ENCODE measurements around the gene PNPLA7.
"Not testable (repeated sequence)": the region's sequence is repeated elsewhere in the genome, so short reads cannot be mapped to it uniquely, and the experiment has no call there.

Gene PNPLA7

GRCh38 chr9:137524161-137524980 lies 25.8 kb downstream of the PNPLA7 start:
- Mint-ChIP-seq H3K9me3 (no peaks in the 10 kb centered on the region), H3K36me3 (ENCODE audit: insufficient read depth) (no peaks in the 10 kb centered on the region), H3K27ac (no peak overlapping the region), H3K4me1 (ENCODE audit: low read depth in 2 of 2) (peaks cover 3 to 5% of the 10 kb centered on the region in 2 donors), H3K27me3 (no peaks in the 10 kb centered on the region), H3K4me3 (no peak overlapping the region)
- ATAC-seq (replicated peaks), result no peak
- DNase-seq, result no peak

GRCh38 chr9:137522746-137523455 lies 27.3 kb downstream of the PNPLA7 start:
- ATAC-seq (replicated peaks) (no peak), DNase-seq (no peak)
- no peak overlapping the region for H3K27ac Mint-ChIP-seq
- H3K27me3 Mint-ChIP-seq, result no peaks in the 10 kb centered on the region
- H3K9me3 Mint-ChIP-seq, result no peaks in the 10 kb centered on the region
- peaks cover 3 to 5% of the 10 kb centered on the region in 2 donors for H3K4me1 Mint-ChIP-seq (ENCODE audit: low read depth in 2 of 2)
- no peaks in the 10 kb centered on the region for H3K36me3 Mint-ChIP-seq (ENCODE audit: insufficient read depth)
- no peak overlapping the region for H3K4me3 Mint-ChIP-seq

- Mint-ChIP-seq H3K36me3 (ENCODE audit: insufficient read depth) (no peaks in the 10 kb centered on the region), H3K9me3 (no peaks in the 10 kb centered on the region), H3K4me3 (no peak overlapping the region), H3K27me3 (no peaks in the 10 kb centered on the region), H3K4me1 (ENCODE audit: low read depth in 2 of 2) (peaks cover 3 to 5% of the 10 kb centered on the region in 2 donors), H3K27ac (no peak overlapping the region)
- DNase-seq (no peak), ATAC-seq (replicated peaks) (no peak)
Observed at GRCh38 chr9:137521405-137521985, 28.7 kb downstream of the PNPLA7 start.

- Mint-ChIP-seq H3K27ac (no peak overlapping the region), H3K27me3 (no peaks in the 10 kb centered on the region), H3K4me3 (no peak overlapping the region), H3K4me1 (ENCODE audit: low read depth in 2 of 2) (peaks cover 3 to 5% of the 10 kb centered on the region in 2 donors), H3K9me3 (no peaks in the 10 kb centered on the region), H3K36me3 (ENCODE audit: insufficient read depth) (no peaks in the 10 kb centered on the region)
- DNase-seq (no peak), ATAC-seq (replicated peaks) (no peak)
Observed at GRCh38 chr9:137520614-137521404, 29.4 kb downstream of the PNPLA7 start.

- Mint-ChIP-seq H3K27me3 (no peaks in the 10 kb centered on the region), H3K9me3 (no peaks in the 10 kb centered on the region), H3K36me3 (ENCODE audit: insufficient read depth) (no peaks in the 10 kb centered on the region), H3K4me1 (ENCODE audit: low read depth in 2 of 2) (no peaks in the 10 kb centered on the region), H3K27ac (no peak overlapping the region), H3K4me3 (no peak overlapping the region)
- no peak for DNase-seq
- no peak for ATAC-seq (replicated peaks)
Observed at GRCh38 chr9:137519553-137519952, 30.6 kb downstream of the PNPLA7 start.

- H3K27ac Mint-ChIP-seq; H3K36me3 Mint-ChIP-seq (ENCODE audit: insufficient read depth); H3K4me3 Mint-ChIP-seq; DNase-seq; H3K9me3 Mint-ChIP-seq; H3K4me1 Mint-ChIP-seq (ENCODE audit: low read depth in 2 of 2); ATAC-seq (replicated peaks); H3K27me3 Mint-ChIP-seq: not testable (repeated sequence)
Observed at GRCh38 chr9:137518661-137519459, 31.3 kb downstream of the PNPLA7 start.

GRCh38 chr9:137516144-137516917 lies 33.9 kb downstream of the PNPLA7 start:
- no peak for DNase-seq
- Mint-ChIP-seq H3K4me3 (no peak overlapping the region), H3K27me3 (no peaks in the 10 kb centered on the region), H3K27ac (no peak overlapping the region), H3K9me3 (no peaks in the 10 kb centered on the region), H3K36me3 (ENCODE audit: insufficient read depth) (no peaks in the 10 kb centered on the region), H3K4me1 (ENCODE audit: low read depth in 2 of 2) (peaks cover 4 to 6% of the 10 kb centered on the region in 2 donors)
- no peak for ATAC-seq (replicated peaks)

GRCh38 chr9:137515338-137515724 lies 34.9 kb downstream of the PNPLA7 start:
- H3K27ac Mint-ChIP-seq, result no peak overlapping the region
- no peak overlapping the region for H3K4me3 Mint-ChIP-seq
- no peaks in the 10 kb centered on the region for H3K27me3 Mint-ChIP-seq
- H3K4me1 Mint-ChIP-seq (ENCODE audit: low read depth in 2 of 2), result peaks cover 4 to 6% of the 10 kb centered on the region in 2 donors
- H3K9me3 Mint-ChIP-seq, result no peaks in the 10 kb centered on the region
- DNase-seq (no peak), ATAC-seq (replicated peaks) (no peak)
- H3K36me3 Mint-ChIP-seq (ENCODE audit: insufficient read depth), result no peaks in the 10 kb centered on the region

GRCh38 chr9:137514691-137515337 lies 35.4 kb downstream of the PNPLA7 start:
- no peak overlapping the region for H3K27ac Mint-ChIP-seq

GRCh38 chr9:137513801-137514570 lies 36.2 kb downstream of the PNPLA7 start:
- not testable (repeated sequence) for DNase-seq; H3K9me3 Mint-ChIP-seq; H3K27me3 Mint-ChIP-seq; H3K4me1 Mint-ChIP-seq (ENCODE audit: low read depth in 2 of 2); H3K36me3 Mint-ChIP-seq (ENCODE audit: insufficient read depth)
- Mint-ChIP-seq H3K4me3 (peak overlapping the region in 1 of 2 donors; percentile 54), H3K27ac (peak overlapping the region; percentile 16 to 19)
- ATAC-seq (replicated peaks), result peak; percentile 32

More at GRCh38 chr9:137514691-137515337, 35.4 kb downstream of the PNPLA7 start:
- H3K4me3 Mint-ChIP-seq, result no peak overlapping the region
- no peak for DNase-seq
- no peaks in the 10 kb centered on the region for H3K27me3 Mint-ChIP-seq
- peaks cover 4 to 6% of the 10 kb centered on the region in 2 donors for H3K4me1 Mint-ChIP-seq (ENCODE audit: low read depth in 2 of 2)
- no peak for ATAC-seq (replicated peaks)
- H3K36me3 Mint-ChIP-seq (ENCODE audit: insufficient read depth), result no peaks in the 10 kb centered on the region
- no peaks in the 10 kb centered on the region for H3K9me3 Mint-ChIP-seq

GRCh38 chr9:137513136-137513535 lies 37.1 kb downstream of the PNPLA7 start:
- DNase-seq; H3K4me3 Mint-ChIP-seq; ATAC-seq (replicated peaks); H3K9me3 Mint-ChIP-seq; H3K4me1 Mint-ChIP-seq (ENCODE audit: low read depth in 2 of 2); H3K27me3 Mint-ChIP-seq; H3K36me3 Mint-ChIP-seq (ENCODE audit: insufficient read depth): not testable (repeated sequence)
- H3K27ac Mint-ChIP-seq, result peak overlapping the region in 1 of 2 donors; percentile 16
